GM19328 (cell line): ENCODE measurements around the gene NEK4.

Experiments
- ATAC-seq: cut with Tn5 transposase; IDR thresholded peaks from one replicate; pipeline ENCODE4 v1.9.1; 2021; ENCODE audit warnings: mild to moderate bottlenecking, moderate library complexity; ENCODE audit not compliant: unreplicated experiment

The NEK4 gene

DNA sequence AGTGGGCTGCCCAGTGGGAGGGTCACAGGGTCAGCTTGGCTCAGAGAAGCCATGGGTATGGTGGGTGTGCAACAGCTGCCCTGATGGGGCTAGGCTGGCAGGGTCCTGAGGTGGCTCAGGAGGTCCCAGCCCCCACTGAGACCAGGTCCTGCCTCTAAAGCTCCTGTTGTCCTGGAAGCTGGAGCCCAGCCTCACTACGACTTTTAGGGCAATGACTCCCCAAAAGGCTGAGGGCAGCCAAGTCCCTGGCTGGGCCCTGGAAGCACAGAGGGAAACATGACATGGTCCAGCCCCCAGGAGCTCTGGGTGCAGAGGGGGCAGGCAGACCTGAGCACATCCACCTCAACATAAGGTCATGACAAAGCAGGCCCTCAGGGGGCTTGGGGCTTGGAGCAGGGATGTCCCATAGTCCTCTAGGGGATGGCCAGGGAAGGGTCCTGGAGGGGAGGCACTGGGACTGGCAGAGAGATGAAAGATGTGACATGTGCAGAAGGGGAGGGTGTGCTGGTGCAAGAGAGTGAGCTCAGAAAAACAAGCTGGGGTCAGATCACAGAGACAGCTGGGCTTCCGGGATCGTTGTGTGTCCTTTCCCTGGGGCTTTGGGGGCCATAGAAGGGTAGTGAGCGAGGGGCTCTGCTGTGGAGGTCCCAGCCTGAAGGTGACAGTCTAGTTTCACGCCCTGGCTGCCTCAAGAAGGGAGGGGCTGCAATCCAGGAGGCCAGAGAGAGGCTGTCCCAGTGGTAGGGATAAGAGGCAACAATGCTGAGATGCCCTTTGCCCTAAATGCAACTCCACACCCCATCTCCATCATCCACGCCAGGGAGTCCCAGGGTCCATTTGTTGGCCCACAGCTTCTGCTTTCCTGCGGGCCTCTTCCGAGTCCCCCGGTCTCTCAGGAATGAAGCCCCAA, 23.2 kb upstream of the NEK4 start:
- ATAC-seq, result no peak

DNA sequence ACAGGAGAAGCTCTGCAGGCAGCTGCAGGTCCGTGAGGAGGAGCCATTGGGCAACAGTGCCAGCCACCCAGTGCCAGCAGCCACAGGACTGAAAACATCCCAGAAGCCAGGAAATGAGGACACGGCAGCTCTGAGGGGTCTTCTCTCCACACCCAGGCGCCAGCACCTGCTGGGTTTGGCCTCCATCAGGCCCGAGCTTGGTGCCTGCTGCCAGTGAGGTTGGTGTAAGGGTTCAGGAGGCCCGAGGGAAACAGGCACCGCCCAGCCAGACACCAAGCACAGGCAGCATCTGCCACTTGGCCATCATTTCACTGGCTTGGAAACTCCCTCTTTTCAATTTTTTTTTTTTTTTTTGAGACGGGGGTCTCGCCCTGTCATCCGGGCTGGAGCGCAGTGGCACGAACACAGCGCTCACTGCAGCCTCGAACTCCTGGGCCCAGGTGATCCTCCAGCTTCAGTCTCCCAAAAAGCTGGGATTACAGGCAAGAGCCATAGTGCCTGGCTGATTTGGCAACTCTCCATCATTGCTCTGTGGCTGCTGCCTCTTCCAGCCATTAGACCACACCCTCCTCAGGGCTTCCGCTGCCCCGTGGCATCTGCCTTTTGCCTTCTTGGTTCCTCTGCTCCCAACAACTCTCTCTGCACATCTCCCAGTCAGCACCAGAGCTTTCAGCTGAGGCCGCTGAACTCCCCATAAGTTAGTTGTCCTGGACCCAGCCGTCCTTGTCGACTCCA, 22.4 kb upstream of the NEK4 start:
- no peak for ATAC-seq

DNA sequence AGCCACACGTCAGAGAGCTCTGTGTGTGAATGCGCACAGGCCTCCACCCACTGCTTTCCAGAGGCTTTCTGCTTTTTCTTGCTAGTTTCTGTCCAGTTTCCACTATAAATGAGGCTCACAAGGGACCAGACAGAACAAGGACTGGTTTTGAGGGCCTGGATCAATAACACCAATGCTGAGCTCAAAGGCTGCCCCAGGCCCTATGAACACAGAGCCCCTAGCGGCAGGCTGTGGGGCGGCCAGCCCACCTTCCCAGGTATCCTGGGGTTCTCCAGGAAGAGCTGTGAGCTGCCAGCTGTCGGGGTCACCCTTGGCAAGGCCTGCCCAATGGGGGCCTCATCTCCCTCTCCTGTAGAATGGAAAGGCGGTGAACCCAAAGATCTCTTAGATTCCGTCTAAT, 21.7 kb upstream of the NEK4 start:
- no peak for ATAC-seq

DNA sequence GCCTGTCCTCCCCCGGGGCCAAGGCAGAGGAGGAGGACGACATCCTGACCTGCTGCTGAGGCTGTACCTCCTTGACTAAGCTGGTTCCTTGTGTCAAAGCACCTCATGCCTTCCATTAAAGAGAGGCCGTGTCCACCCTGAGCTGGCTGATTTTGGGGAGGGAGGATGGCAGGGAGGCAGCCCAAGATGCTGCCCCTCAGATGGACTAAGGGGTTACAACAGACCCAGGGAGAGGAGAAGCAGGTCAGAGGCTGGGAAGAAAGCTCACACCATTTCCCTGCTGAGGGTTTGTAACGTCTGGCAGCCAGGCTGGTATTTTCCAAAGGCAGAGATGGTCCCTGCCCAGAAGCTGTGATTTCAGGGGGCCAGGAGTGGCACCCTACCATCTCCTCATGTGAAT, 21.2 kb upstream of the NEK4 start:
- ATAC-seq, result no peak

DNA sequence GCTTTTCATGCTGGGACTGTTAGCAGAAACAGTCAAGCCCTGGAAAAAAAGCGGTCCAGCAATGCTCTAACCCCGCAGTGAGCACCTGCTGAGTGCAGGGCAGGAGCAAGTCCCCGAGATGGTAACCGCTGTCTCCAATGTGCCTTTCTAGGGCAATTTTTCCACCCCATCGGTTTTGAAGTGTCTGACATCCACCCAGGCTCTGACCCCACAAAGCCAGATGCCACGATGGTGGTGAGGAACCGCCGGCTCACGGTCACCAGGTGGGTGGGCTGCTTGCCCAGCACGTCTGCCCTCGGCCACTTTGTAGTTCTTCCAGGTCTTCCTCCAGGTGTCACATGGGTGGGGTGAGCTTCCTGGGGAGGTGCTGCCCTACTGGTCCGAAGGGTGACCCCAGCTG, 20.6 kb upstream of the NEK4 start:
- ATAC-seq, result no peak

DNA sequence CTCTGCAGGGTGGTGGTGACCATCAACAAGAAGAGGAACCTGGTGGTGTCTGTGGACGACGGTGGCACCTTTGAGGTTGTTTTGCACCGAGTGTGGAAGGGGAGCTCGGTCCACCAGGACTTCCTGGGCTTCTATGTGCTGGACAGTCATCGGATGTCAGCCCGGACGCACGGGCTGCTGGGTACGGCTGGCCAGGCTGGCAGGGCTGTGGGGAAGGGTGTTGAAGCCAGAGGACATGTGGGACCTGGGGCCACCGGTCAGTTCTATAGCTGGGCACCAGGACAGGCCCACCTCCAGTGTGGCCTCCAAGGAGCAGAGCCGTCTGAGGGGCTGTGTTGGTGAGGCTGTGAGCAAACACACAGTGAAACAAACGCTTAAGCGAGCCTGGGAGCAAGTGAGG, 20.0 kb upstream of the NEK4 start:
- no peak for ATAC-seq

DNA sequence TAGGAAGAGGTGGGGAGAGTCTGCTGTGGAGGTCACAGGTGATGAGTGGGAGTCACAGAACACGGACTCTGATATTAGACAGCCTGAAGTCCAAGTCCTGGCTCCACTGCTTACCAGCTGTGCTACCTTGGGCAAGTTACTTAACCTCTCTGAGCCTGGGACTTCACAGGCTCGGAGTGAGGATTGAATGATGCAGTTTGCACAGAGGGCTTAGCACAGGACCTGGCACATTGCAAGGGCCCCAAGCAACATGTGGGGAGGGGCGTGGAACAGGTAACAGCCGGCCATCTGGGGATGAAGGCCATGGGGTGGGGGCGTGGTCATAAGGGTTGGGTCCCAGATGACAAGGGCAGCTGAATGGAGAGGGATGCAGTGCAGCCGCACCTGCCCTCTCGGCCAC, 19.6 kb upstream of the NEK4 start:
- ATAC-seq, result no peak

DNA sequence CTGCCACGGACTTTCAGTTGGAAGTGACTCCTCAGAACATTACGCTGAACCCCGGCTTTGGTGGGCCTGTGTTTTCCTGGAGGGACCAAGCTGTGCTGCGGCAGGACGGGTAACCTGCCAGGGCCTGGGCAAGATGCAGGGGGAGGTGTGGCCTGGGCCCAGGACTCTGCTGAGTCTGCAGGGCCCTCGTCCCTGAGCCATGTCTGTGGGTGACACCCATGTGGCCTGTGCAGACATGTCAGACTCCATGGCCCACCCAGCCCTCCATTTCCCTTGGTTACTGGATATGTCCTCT, 19.0 kb upstream of the NEK4 start:
- ATAC-seq, result no peak

DNA sequence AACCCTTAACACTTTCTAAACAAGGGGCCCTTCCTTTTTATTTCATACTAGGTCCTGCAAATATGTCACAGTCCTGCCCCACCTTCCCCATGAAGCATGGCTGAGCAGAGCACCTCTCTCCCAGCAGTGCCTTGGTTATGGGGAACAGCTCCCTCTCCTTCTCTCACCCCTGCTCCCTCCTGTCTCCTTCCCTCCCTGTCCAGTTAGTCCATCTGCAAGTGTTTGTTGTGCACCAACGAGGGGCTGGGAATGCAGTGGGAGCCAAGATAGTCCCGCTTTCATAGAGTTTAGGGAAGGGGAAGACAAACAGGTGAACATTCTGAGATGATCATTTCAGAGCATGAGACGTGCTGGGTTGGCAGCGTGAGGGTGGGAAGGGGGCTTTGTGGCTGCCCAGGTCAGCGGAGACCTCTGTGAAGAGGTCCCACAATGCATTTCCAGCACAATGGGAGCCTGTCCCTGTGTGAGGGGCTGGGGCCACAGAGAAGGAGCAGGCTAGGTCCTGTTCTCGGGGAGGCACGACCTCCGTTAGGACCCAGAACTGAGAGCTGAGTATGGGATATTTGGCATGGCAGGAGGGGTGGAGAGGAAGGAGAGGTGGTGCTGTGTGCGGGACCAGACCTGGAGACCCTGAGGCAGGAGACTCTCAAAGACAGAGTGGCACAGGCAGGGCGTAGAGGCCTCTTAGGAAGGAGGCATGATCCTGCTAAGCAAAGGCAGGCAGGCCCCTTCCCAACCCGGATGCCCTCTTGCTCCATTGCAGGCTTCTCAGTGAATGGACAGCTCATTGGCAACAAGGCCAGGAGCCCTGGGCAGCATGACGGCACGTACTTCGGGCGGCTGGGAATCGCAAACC, 18.4 kb upstream of the NEK4 start:
- no peak for ATAC-seq

DNA sequence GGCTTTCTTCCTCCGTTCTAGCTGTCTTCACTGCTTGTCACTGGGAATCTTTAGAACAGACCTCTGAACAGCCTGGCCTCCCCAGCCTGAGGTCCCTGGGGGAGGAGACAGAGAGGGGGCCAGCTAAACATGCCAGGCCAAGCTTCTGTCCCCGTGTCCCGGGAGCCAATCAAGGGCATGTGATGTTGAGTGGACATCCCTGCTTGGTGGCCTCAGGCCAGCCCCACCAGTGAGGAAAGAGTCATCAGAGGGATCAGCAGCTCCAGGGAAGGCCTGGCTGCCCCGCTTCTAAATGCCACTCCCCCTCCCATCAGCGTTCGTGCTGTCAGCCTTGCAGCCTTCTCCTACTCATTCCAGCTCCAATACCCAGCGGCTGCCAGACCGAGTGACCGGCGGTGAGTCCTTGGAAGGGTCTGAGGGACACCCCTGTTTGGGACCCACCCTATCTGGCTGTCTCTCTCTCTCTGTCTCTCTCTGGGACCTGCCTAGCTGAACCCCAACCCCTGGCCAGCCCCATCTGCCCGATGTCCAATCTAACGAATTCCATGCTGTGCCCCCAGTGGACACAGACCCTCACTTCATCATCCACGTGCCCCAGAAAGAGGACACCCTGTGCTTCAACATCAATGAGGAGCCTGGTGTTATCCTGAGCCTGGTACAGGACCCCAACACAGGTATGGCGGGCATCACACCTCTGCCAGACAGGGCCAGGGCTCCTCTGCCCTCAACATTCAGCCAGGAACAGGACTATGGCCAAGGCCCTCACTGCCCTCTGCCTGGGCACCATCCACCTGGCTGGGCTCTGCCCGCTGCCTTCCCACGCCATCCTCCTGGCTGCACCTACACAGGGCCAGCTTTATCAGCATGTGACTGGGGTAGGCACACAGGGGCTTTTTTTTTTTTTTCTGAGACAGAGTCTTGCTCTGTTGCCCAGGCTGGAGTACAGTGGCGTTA, 17.2 kb upstream of the NEK4 start:
- ATAC-seq, result no peak

DNA sequence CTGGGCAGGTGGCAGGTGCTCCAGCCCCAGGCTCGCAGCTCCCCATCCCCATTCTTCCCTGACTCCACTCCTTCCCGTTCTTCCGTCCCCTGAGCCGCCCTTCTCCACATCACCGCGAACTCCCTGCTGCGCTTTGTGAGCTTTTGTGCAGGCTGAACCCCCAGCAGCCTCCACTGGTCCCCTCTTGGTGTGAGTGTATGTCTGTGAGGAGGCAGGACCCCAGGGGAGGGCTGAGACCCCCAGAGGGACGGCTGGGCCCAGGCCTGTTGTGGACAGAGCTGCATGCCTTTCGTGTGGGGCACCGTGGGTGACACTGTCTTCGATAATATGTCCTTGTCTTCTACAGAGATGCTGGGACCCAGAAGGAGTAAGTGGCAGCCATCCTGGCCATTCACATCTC, 16.5 kb upstream of the NEK4 start:
- no peak for ATAC-seq

DNA sequence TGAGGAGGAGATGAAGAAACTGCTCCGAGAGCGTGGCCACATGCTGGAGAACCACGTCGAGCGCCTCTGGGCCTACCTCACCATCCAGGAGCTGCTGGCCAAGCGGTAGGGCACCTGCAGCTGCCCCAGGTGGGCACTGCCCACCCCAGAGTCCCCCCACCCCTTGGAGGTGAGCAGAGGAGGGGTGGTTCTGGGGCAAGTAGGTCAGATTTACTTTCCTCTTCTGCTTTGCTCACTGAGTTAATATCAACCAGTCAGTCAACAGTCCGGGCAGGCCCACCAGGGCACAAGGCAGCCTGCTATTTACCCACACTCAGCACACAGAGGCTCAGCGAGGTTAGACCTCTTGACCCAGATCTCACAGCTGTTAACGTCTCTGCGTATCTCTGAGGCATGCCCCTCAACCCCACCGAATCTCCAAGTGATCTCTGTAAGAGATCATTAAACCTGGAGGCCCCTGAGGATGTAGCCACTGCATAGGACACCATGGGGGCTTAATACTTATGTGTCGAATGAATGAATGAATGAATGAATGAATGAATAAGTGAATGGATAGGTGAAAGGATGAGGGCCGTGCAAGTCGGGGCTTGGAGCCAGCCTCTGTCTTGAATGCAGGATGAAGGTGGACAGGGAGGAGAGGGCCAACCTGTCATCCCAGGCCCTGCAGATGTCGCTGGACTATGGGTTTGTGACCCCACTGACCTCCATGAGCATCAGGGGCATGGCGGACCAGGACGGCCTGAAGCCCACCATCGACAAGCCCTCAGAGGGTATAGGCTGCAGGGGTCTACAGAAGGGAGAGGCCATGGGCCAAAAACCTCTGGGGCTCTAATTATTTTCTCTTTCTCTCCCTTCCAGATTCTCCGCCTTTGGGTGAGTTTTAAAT, 15.8 kb upstream of the NEK4 start:
- no peak for ATAC-seq

DNA sequence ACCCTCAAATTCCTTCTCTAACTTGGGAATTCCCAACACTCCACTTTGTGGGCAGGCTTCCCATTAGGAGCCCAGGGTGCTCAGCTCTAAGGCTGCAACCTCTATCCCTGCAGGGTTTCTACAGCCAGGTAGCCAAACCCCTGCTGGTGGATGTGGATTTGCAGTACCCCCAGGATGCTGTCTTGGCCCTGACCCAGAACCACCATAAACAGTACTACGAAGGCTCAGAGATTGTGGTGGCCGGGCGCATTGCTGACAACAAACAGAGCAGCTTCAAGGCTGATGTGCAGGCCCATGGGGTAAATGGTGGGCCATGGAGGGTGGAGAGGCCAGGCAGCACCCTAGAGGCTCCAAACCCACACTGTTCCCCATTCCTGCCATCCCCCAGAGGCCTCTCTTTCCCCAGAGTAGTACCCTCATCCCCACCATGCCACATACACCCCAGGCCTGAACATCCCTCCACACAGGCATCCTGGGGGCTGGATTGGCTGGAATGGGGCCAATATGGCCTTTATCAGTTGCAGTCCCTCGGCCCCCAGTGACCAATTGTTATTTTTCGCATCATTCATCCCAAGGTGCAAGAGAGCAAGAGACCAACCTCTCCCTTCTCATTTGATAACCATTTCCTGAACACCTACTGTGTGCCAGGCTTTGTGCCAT, 14.3 kb upstream of the NEK4 start:
- ATAC-seq, result no peak

DNA sequence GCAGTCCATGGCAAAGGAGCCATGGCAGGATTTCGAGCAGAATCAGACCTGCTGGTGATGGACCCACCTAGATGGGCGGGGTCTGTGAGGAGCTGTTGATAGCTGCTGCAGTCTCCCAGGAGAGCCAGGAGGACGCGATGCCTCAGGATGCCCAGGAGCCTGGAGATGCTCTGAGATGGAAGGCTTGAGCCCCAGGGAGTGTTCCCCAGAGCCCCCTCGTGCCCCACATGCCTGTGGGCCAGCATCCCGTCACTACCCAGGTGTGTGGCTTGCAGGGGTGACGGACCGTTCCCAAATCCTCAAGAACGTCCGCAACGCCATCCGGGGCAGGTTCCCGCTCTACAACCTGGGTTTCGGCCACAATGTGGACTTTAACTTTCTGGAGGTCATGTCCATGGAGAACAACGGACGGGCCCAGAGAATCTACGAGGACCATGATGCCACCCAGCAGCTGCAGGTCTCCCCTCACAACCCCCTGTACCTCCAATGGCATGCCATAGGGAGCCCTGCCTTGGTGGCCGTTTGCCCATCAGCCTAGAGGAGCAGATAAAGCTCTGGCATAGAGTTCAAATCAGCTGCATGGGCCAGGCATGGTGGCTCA, 13.4 kb upstream of the NEK4 start:
- ATAC-seq, result no peak

DNA sequence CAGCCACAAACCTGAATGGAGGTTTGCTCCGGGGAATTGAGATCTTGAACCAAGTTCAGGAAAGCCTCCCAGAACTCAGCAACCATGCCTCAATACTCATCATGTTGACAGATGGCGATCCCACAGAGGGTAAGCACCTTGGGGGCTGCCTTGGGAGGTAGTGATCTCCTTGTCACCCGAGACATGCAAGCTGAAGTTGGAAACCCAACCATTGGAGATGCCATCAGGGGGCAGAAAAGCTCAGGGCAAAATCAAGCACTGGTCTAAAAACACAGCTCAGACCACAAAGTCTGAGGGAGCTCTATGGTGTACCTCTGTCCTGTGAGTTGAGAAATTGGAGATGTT, 12.4 kb upstream of the NEK4 start:
- ATAC-seq, result no peak

DNA sequence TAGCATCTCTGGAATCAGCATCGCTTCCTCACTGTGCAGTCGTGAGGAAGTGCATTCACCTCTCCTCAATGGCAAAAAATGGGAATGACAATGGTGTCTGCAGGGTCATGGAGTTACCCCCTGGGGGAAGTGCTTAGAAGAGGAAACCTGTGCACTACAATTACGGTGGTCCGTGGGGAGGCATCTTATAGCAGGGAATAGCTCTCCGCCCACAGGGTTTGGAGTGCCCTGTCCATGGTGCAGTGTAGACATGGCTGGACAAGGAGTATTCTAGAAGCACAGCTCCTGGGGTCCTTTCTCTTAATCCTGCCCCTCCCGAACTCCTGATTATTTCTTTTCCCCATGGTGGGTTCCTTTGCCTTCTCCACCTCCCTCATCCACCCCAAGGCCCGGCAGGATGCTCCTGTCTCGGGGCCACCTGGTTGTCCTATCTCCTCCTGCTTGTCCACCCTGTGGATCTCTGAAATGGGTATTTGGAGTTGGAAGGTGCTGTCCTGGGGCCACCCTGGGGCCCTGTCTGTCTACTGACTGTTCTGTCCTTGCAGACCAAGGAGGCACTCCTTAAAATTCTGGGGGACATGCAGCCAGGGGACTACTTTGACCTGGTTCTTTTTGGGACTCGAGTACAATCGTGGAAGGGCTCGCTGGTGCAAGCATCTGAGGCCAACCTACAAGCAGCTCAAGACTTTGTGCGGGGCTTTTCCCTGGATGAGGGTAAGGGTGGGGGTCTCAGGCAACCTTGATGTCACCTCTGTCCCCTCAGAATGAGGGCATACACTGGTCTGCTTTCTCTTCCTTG, 11.9 kb upstream of the NEK4 start:
- ATAC-seq, result no peak

DNA sequence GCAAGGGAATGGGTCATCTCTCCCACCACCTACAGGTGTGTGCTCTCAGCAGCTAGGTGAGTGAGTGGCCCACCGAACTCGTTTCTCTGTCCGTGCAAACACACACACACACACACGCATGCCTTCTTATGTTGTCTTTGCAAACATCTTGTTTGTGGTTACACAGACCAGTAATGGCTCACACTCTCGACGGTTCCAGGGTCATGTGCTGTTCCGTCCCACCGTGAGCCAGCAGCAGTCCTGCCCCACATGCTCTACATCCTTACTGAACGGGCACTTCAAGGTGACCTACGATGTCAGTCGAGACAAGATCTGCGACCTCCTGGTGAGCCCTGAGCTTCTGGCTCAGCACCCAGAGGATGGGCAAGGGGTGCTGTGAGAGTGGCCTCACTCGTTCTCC, 11.0 kb upstream of the NEK4 start:
- no peak for ATAC-seq
